Measurements from ENCODE around the gene NHSL1. TPM values are rescaled to one million over a fixed set of nuclear protein-coding genes. Genes with fewer than 3 reads are reported as not detected.

Gene NHSL1
- total and polyA plus RNA-seq, 7 donors, result 0.08 to 2.3 (median 1.2) TPM

DNA sequence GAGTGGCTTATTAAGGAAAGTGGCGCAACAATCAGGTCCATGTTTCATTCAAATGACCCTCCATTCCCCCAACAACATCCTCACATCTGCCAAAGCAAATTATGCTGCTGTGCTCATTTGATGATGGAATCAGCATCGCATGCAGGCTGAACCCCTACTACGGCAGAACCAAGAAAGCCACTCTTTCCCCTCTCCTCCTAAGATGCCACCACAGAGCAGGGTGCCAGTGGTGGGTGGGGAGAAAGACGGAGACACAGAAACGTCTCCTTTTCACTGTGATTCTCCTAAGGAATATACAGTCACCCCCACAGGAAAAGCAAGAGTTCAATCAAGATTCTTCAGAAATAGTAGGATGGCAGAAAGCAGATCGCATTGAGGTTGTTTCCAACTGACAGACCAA, 78.2 kb downstream of the NHSL1 start:
- WGBS, 3 donors, result 73 to 76% (median 75%) methylated on average over 6 of the region's 6 CpGs
- ATAC-seq, result no peak
- H3K36me3 ChIP-seq (ENCODE audit: insufficient read depth in 1 of 2, low read depth in 1 of 2), result peaks cover 0 to 26% of the 10 kb centered on the region in 2 donors

DNA sequence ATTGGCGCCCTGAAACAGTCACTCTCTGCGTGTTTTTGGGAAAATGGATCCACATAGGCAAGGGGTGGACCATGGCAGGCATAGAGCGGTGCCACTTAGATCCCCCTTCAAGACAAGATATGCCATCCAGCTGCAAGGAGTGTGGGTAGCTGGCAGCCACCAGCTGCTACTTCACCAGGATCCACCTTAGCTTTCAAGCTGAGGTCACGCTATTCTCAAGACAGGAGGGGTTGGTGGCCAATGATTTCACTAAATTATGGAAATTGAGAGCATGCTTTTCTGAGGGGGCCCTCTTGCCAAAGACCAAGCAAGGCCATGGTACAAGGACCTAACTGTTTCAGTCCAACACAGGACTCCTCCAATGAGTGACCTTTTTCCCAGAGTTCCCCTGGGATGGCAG, 78.9 kb downstream of the NHSL1 start:
- DNase-seq (no peak), ATAC-seq (no peak)
- H3K27ac ChIP-seq, result no peak overlapping the region
- no peaks in the 10 kb centered on the region for H3K4me1 ChIP-seq
- intact Hi-C loops (cut with DNase I), result loop anchor here in 1 of 2 donors (10.0 kb wide), 1 partner anchor 164 kb away; no protein-coding TSS in a partner anchor
- H3K27me3 ChIP-seq (ENCODE audit: insufficient read depth in 3 of 3, low read length in 2 of 3), result no peaks in the 10 kb centered on the region
- H3K9me3 ChIP-seq, result no peaks in the 10 kb centered on the region
- TF ChIP-seq CTCF (IDR thresholded peaks at IDR 0.05), result no peak
- H3K4me3 ChIP-seq, result no peak overlapping the region
- peaks cover 0 to 32% of the 10 kb centered on the region in 2 donors for H3K36me3 ChIP-seq (ENCODE audit: insufficient read depth in 1 of 2, low read depth in 1 of 2)
- WGBS, 3 donors, result 96 to 100% (median 100%) methylated on average over 4 of the region's 4 CpGs

More for the DNA sequence above, 78.2 kb downstream of the NHSL1 start:
- no peak for DNase-seq
- Histone ChIP-seq H3K4me3 (no peak overlapping the region), H3K27ac (no peak overlapping the region), H3K9me3 (no peaks in the 10 kb centered on the region), H3K27me3 (ENCODE audit: insufficient read depth in 3 of 3, low read length in 2 of 3) (no peaks in the 10 kb centered on the region), H3K4me1 (no peaks in the 10 kb centered on the region)
- TF ChIP-seq CTCF (IDR thresholded peaks at IDR 0.05), result no peak
- intact Hi-C loops (cut with DNase I), result loop anchor here in 1 of 2 donors (10.0 kb wide), 1 partner anchor 164 kb away; no protein-coding TSS in a partner anchor

DNA sequence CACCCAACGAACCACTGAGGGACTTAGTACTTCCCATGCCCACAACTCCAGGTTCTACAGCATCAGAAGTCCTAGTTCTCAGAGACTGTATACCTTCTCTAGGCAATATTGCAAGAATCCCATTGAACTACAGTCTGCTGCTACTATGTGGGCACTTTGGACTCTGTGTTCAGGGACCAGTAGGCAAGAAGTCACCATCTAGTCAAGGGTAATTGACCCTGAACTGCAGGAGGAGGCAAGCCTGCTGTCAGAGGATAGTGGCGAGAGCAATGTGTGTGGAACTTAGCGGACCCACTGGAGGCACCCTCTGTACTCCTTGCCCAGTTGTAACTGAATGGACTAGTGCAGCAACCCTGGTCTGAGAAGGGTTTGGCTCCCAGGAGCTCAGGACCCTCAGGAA, 79.5 kb downstream of the NHSL1 start:
- H3K27me3 ChIP-seq (ENCODE audit: insufficient read depth in 3 of 3, low read length in 2 of 3), result no peaks in the 10 kb centered on the region
- H3K27ac ChIP-seq, result no peak overlapping the region
- H3K4me3 ChIP-seq, result no peak overlapping the region
- WGBS, 3 donors, result 96 to 100% (median 97%) methylated on average over 3 of the region's 3 CpGs
- DNase-seq (no peak), ATAC-seq (no peak)
- intact Hi-C loops (cut with DNase I), result loop anchor here in 1 of 2 donors (10.0 kb wide), 1 partner anchor 165 kb away; no protein-coding TSS in a partner anchor
- H3K4me1 ChIP-seq, result no peaks in the 10 kb centered on the region
- no peaks in the 10 kb centered on the region for H3K9me3 ChIP-seq
- peaks cover 3 to 37% of the 10 kb centered on the region in 2 donors for H3K36me3 ChIP-seq (ENCODE audit: insufficient read depth in 1 of 2, low read depth in 1 of 2)
- TF ChIP-seq CTCF (IDR thresholded peaks at IDR 0.05), result no peak

GRCh38 chr6:138418118-138418742, 81.1 kb downstream of the NHSL1 start:
- TF ChIP-seq CTCF (IDR thresholded peaks at IDR 0.05), result no peak
- no peaks in the 10 kb centered on the region for H3K9me3 ChIP-seq
- ATAC-seq (no peak), DNase-seq (no peak)
- peaks cover 8 to 46% of the 10 kb centered on the region in 2 donors for H3K36me3 ChIP-seq (ENCODE audit: insufficient read depth in 1 of 2, low read depth in 1 of 2)
- no peaks in the 10 kb centered on the region for H3K27me3 ChIP-seq (ENCODE audit: insufficient read depth in 3 of 3, low read length in 2 of 3)
- no peak overlapping the region for H3K4me3 ChIP-seq
- no peaks in the 10 kb centered on the region for H3K4me1 ChIP-seq
- intact Hi-C loops (cut with DNase I), result no loop called here
- 94 to 100% (median 95%) methylated on average over 3 of the region's 3 CpGs for WGBS, 3 donors
- H3K27ac ChIP-seq, result no peak overlapping the region

Measured in psoas muscle (tissue), 8 donors.